Fibroblast of pulmonary artery (primary cell): ENCODE results near the gene CCDC159.

Experiments
- DNase-seq: peaks from one replicate; pipeline ENCODE4 v3.0.0-alpha.2; 2010; ENCODE audit warnings: low read depth
- H3K4me3 ChIP-seq: replicated peaks from 2 replicates; pipeline ENCODE4 v1.5.1; 2011; ENCODE audit warnings: low read depth, mild to moderate bottlenecking, control low read depth, low read length, moderate library complexity
- CTCF ChIP-seq: IDR thresholded peaks from 2 replicates; pipeline ENCODE4 v1.5.1; 2011; ENCODE audit warnings: mild to moderate bottlenecking, control low read depth, low read length, inconsistent platforms; ENCODE audit errors: missing control alignments

Gene CCDC159

GRCh38 chr19:11361771-11362731, 15.7 kb downstream of the CCDC159 start:
- no peak overlapping the region for H3K4me3 ChIP-seq
- DNase-seq = no peak
- no peak for TF ChIP-seq CTCF

GRCh38 chr19:11363881-11364280, 17.6 kb downstream of the CCDC159 start:
- TF ChIP-seq CTCF = no peak
- DNase-seq = no peak
- H3K4me3 ChIP-seq = no peak overlapping the region

GRCh38 chr19:11364296-11364904, 18.1 kb downstream of the CCDC159 start:
- no peak for TF ChIP-seq CTCF
- no peak for DNase-seq
- no peak overlapping the region for H3K4me3 ChIP-seq

- H3K4me3 ChIP-seq = no peak overlapping the region
- TF ChIP-seq CTCF = no peak
- DNase-seq = no peak
Measured at GRCh38 chr19:11364935-11365334, 18.6 kb downstream of the CCDC159 start.

- H3K4me3 ChIP-seq = no peak overlapping the region
- no peak for DNase-seq
- no peak for TF ChIP-seq CTCF
Measured at GRCh38 chr19:11365557-11366117, 19.3 kb downstream of the CCDC159 start.

GRCh38 chr19:11367528-11367927, 21.2 kb downstream of the CCDC159 start:
- no peak overlapping the region for H3K4me3 ChIP-seq
- DNase-seq = no peak
- no peak for TF ChIP-seq CTCF
